ENCODE measurements around the gene NFXL1. TPM values are rescaled to one million over a fixed set of nuclear protein-coding genes. Genes with fewer than 3 reads are reported as not detected.

NFXL1 gene
- polyA plus RNA-seq, 1 donor (not counting 4 experiments of a cell fraction or from before 2014, with no cell fraction given): 16.5 TPM

DNA sequence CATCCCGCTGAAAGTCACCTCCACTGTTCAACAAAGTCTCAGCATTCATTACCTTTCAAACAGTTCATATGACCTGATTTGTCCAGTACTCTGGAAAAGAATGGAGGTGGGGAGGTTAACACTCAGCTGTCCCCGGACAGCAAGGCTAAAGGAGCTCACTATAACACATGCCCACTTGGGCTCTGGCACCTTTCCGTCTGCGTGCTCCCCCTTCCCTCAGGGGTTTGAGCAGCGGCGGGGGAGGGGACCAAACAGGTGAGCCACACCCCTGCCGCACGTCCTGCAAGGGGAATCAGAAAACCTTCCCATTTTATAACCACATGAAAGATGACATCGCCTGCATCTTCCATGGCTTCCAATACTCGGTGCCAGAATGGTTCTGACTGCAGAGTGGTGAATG lies 39.9 kb upstream of the NFXL1 start:
- TF ChIP-seq, protein P1, sequence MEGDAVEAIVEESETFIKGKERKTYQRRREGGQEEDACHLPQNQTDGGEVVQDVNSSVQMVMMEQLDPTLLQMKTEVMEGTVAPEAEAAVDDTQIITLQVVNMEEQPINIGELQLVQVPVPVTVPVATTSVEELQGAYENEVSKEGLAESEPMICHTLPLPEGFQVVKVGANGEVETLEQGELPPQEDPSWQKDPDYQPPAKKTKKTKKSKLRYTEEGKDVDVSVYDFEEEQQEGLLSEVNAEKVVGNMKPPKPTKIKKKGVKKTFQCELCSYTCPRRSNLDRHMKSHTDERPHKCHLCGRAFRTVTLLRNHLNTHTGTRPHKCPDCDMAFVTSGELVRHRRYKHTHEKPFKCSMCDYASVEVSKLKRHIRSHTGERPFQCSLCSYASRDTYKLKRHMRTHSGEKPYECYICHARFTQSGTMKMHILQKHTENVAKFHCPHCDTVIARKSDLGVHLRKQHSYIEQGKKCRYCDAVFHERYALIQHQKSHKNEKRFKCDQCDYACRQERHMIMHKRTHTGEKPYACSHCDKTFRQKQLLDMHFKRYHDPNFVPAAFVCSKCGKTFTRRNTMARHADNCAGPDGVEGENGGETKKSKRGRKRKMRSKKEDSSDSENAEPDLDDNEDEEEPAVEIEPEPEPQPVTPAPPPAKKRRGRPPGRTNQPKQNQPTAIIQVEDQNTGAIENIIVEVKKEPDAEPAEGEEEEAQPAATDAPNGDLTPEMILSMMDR (optimal IDR thresholded peaks at IDR 0.05 in 1 of 3, IDR thresholded peaks at IDR 0.05 in 1 of 3, conservative IDR thresholded peaks at IDR 0.05 in 1 of 3; ENCODE audit: extremely low read depth in 1 of 3, insufficient read depth in 2 of 3, low read length in 3 of 3): no peak
- TF ChIP-seq EZH2 (IDR thresholded peaks at IDR 0.05; ENCODE audit: low read length): no peak
- H3K27me3 ChIP-seq (ENCODE audit: control insufficient read depth, extremely low read depth, insufficient read depth, low read length): no peaks in the 10 kb centered on the region
- FAIRE-seq: no peak

DNA sequence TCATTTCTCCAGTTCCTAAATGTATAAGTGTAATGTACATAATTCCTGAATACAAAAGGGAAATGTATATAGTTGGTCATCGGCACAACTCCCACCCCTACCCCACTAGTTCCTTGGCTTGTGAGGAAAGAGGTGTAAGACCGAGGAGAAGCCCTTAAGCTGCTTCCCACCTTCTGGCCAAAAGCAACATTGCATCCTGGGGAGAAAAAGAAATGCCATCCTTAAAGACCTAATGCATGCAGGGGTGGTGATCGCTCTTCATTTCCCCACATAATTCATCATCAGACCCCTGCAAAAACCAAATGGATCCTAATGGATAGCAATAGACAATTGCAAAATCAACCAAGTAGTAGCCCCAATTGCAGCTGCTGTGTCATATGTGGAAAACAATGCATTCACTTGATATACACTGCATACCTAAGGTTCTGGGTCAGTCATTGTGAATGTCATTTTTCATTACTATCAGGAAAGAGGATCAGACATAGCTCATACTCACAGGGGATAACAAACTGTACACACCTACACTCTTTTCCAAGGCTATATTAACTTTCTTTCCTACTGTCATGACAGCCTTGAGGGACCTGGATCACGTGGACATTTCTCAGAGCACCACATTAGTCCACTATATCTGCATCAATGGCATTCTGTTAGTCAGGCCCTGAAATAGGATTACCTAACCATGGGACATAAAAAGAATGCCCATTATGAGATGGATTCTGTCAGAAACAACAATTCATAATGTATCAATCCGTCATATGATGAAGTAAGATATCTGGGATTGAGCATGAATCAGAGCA lies 31.7 kb upstream of the NFXL1 start:
- H3K36me3 ChIP-seq (ENCODE audit: control insufficient read depth in 2 of 2, extremely low read depth in 1 of 2, insufficient read depth in 2 of 2, low read length in 2 of 2): no peaks in the 10 kb centered on the region
- no peaks in the 10 kb centered on the region for H3K79me2 ChIP-seq (ENCODE audit: control insufficient read depth, insufficient read depth, low read length)
- no peaks in the 10 kb centered on the region for H3K4me1 ChIP-seq (ENCODE audit: control insufficient read depth, extremely low read depth, insufficient read depth, low read length)
- TF ChIP-seq, protein P1 (optimal IDR thresholded peaks at IDR 0.05 in 1 of 3, IDR thresholded peaks at IDR 0.05 in 1 of 3, conservative IDR thresholded peaks at IDR 0.05 in 1 of 3; ENCODE audit: extremely low read depth in 1 of 3, insufficient read depth in 2 of 3, low read length in 3 of 3): no peak
- no peak for TF ChIP-seq EZH2 (IDR thresholded peaks at IDR 0.05; ENCODE audit: low read length)
- dilution Hi-C loops (cut with MboI; ENCODE audit: extremely low pct_ligation_motif_present, low sequenced_read_pairs): no loop called here
- H3K9ac ChIP-seq (ENCODE audit: control insufficient read depth, extremely low read depth, insufficient read depth, low read length): no peak overlapping the region
- H3K27me3 ChIP-seq (ENCODE audit: control insufficient read depth, extremely low read depth, insufficient read depth, low read length): no peaks in the 10 kb centered on the region
- no peak overlapping the region for H3K27ac ChIP-seq (ENCODE audit: control insufficient read depth, insufficient read depth, low read length)
- H3K4me2 ChIP-seq (ENCODE audit: control insufficient read depth, extremely low read depth, insufficient read depth, low read depth, low read length): no peak overlapping the region
- H4K20me1 ChIP-seq (ENCODE audit: control insufficient read depth, extremely low read depth, insufficient read depth, low read length): no peaks in the 10 kb centered on the region
- no peaks in the 10 kb centered on the region for H3K9me1 ChIP-seq (ENCODE audit: control insufficient read depth, extremely low read depth, insufficient read depth, low read length)
- no peak overlapping the region for H3K4me3 ChIP-seq (ENCODE audit: control insufficient read depth in 2 of 3, extremely low read depth in 1 of 3, insufficient read depth in 2 of 3, low read depth in 1 of 3, low read length in 3 of 3)
- no peak overlapping the region for H2AFZ ChIP-seq (ENCODE audit: control insufficient read depth, low read length)
- no peaks in the 10 kb centered on the region for H3K9me3 ChIP-seq (ENCODE audit: control insufficient read depth, low read depth, low read length)
- no peak for FAIRE-seq
- DNase-seq (ENCODE audit: low read depth, low spot score): no peak

More for the DNA sequence above, 39.9 kb upstream of the NFXL1 start:
- Histone ChIP-seq H3K27ac (ENCODE audit: control insufficient read depth, insufficient read depth, low read length) (no peak overlapping the region), H2AFZ (ENCODE audit: control insufficient read depth, low read length) (no peak overlapping the region), H3K4me3 (ENCODE audit: control insufficient read depth in 2 of 3, extremely low read depth in 1 of 3, insufficient read depth in 2 of 3, low read depth in 1 of 3, low read length in 3 of 3) (no peak overlapping the region), H3K4me1 (ENCODE audit: control insufficient read depth, extremely low read depth, insufficient read depth, low read length) (no peaks in the 10 kb centered on the region), H3K9me3 (ENCODE audit: control insufficient read depth, low read depth, low read length) (no peaks in the 10 kb centered on the region), H3K9ac (ENCODE audit: control insufficient read depth, extremely low read depth, insufficient read depth, low read length) (no peak overlapping the region), H3K79me2 (ENCODE audit: control insufficient read depth, insufficient read depth, low read length) (no peaks in the 10 kb centered on the region), H4K20me1 (ENCODE audit: control insufficient read depth, extremely low read depth, insufficient read depth, low read length) (no peaks in the 10 kb centered on the region), H3K9me1 (ENCODE audit: control insufficient read depth, extremely low read depth, insufficient read depth, low read length) (no peaks in the 10 kb centered on the region), H3K4me2 (ENCODE audit: control insufficient read depth, extremely low read depth, insufficient read depth, low read depth, low read length) (no peak overlapping the region), H3K36me3 (ENCODE audit: control insufficient read depth in 2 of 2, extremely low read depth in 1 of 2, insufficient read depth in 2 of 2, low read length in 2 of 2) (no peaks in the 10 kb centered on the region)
- no peak for DNase-seq (ENCODE audit: low read depth, low spot score)
- dilution Hi-C loops (cut with MboI; ENCODE audit: extremely low pct_ligation_motif_present, low sequenced_read_pairs): no loop called here
